Measurements from ENCODE around the gene SHOC2.

DNA sequence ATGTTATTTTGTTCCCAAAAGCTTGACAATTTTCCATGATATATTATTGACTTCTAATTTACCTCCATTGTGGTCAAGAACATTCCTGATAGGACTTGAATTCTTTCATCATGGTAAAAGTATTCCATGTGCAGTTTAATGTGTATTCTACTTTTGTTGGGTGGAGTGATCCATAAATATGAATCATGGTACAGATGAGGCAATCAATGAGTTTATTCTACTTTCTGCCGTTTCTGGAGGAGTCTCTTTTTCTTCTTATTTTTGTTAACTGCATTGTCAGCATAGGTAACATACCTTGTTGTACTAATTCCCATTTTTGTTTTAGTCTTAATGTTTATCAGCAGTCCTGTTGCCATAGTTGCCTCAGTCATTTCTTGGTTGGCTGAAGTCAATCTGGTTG lies 69.6 kb downstream of the SHOC2 start:
- no peak for TF ChIP-seq EZH2 (IDR thresholded peaks at IDR 0.05; ENCODE audit: borderline replicate concordance, low read length)
- TF ChIP-seq, protein P1, sequence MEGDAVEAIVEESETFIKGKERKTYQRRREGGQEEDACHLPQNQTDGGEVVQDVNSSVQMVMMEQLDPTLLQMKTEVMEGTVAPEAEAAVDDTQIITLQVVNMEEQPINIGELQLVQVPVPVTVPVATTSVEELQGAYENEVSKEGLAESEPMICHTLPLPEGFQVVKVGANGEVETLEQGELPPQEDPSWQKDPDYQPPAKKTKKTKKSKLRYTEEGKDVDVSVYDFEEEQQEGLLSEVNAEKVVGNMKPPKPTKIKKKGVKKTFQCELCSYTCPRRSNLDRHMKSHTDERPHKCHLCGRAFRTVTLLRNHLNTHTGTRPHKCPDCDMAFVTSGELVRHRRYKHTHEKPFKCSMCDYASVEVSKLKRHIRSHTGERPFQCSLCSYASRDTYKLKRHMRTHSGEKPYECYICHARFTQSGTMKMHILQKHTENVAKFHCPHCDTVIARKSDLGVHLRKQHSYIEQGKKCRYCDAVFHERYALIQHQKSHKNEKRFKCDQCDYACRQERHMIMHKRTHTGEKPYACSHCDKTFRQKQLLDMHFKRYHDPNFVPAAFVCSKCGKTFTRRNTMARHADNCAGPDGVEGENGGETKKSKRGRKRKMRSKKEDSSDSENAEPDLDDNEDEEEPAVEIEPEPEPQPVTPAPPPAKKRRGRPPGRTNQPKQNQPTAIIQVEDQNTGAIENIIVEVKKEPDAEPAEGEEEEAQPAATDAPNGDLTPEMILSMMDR (IDR thresholded peaks at IDR 0.05; ENCODE audit: low read length): no peak

All from OCI-LY1 (cell line).